GM19043 (cell line): ENCODE data around the gene EPHB6.

Experiments
- ATAC-seq: cut with Tn5 transposase; IDR thresholded peaks from one replicate; pipeline ENCODE4 v1.9.1; 2021; ENCODE audit warnings: low read depth; ENCODE audit not compliant: unreplicated experiment

EPHB6 gene

DNA sequence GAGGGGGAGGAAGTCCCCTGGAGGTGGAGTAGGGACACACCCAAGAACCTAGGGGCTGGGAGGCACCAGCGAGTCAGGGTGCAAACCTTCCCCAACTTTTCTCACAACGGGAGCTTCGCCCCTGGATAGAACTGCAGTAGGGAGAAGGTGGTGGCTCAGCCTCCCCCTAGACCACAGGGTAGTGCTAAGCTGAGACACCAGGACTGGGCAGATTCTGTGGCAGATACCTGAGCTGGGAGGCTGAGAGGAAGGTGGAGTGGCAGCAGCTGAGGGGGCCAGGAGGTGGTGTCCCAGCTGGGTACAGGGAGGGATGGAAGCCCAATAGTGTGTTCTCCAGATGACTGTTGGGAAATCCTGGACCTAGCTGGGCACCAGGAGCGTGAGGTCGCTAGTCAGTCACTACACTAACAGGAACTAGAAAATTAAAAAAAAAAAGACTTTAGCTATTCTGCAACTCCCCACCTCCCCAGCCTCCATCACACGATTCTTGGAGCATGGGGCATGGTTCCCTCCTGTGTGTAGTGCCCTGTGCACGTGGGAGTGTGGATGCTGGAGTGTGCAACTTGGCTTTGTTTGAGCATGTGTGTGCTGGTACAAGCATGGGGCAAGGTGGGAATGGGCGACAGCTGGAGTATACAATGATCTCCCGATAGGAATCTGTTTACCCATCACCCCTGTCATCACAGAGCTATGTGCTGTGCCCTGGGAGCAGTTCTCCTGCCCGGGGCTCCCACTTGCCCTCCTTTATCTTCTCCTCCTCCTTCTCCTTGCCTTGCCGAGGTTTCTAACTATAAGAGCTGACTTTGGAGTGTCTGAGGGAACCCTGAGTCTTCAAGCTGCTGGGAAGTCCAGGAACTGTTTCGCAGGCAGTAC is 39.5 kb downstream of the EPHB6 start:
- no peak for ATAC-seq

DNA sequence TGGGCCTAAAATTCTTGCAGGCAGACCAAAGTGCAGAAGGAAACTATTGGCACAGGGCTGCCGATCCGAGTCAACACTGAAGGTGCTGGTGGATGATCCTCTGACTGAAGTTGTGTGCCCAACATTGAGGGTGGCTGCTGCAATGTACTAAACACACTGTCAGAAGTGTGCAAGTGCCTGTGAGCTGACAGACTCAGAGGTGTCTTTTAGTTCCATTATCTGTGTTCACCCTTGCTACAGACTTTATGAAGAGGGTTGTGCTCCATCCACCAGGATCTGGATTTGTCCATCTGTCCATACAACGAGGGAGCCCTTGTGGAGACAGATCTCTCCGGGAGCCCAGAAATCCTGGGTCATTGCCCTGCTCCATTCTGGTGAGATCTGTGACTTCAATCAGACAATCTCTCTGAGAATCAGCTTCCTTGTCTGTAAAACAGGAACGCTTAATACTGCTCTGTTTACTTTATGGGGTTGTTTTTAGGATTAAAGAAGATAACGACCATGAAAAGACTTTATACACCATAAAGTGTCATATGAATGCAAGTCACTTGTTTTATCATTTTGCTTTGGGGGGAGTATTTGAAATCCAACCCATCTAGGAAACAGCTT is 40.2 kb downstream of the EPHB6 start:
- ATAC-seq: no peak

DNA sequence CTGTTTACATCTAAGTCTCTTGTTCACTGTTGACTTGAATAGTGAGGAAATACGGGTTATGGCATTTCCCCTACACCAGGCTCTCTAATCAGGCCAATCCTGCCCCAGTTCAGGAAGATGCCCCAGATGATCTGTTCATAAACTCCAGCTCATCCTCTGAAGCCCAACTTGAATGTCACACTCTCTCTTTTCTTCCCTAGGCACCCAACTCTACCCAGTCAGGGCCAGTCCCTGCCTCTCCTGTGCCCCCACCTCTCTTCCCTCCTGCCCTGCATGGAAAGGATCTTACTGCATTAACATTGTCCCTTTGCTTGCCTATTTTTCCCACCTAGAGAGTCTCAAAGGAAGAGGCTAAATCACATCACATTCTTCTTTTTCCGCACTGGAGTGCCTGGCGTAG is 41.3 kb downstream of the EPHB6 start:
- ATAC-seq: no peak

DNA sequence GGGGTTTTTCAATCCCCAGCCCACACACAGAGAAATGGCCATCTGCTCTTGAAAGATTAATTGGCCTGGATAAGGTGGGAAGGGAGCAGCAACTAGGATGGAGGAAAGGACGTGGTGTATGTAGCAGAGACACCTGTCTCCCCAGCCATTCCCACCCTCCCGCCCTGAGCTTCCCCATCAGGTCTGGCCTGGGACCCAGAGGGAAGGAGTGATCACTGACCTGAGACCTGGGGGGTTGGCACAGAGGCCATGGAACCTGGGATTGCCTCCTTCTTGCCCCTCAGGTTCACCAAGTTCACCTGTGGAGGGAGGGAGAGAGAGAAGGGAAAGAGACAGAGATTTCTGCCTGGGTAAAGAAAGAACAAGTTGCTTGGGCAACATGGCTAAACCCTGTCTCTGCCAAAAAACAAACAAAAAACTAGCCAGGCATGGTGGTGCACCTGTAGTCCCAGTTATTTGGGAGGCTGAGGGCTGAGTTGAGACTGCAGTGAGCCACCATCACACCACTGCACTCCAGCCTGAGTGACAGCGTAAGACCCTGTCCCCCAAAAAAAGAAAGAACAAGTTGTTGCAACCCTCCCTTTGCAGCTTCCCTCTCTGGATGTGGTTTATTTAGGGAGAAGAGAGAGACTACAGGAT is 42.0 kb downstream of the EPHB6 start:
- ATAC-seq: no peak

DNA sequence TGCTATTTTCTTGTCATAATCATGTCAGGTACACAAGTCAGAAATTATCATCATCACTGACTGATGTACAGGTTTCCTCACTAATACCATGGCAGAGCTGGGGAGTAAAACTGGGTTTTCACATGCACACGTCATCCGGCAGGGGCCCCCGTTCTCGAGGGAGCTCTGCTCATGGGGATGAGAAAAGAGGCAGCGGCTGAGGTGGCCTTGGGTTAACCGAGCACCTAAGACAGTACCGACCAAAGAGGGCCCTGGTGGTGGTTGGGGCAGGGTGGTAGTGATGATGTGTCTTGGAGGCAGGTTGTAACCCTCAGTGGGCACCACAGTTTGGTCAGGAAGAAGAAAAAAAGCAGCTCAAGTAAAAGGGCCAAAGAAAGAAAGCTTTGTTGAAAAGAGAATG is 42.8 kb downstream of the EPHB6 start:
- ATAC-seq: no peak

DNA sequence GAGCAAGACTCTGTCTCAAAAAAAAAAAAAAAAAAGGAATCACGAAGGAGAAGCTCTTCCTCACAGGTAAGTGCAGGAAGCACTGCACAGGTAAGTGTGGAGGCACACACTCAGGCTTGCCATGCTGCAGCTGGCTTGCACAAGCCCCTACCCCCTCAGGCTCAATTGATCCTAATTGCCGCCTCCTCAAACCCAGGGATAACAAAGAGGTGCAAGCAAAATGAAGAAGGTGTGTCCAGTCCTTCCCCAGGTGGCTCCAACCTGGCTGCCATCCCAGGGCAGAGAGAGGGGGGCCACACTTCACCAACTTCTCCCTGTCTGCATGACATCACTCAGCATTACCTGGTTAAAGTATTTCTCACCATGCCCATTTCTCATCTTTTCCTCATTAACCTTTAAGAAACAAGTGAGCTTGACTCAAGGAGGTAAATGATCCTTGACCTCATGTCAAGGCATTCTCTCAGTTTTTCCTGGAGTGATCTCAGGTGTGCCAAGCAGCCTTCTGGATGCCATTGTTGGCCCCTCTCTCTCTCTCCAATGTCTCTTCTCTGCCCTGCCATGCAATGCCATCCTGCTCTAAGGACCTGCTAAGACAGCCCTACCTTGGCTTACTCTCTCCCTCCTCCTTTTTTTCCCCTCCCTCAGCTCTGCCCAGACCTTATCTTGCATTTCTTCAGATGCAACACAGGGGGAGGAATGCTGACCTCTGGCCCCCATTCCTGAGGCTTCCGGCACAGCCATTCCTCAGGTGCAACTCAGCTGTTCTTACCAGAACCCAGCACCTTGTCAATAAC is 43.7 kb downstream of the EPHB6 start:
- no peak for ATAC-seq

DNA sequence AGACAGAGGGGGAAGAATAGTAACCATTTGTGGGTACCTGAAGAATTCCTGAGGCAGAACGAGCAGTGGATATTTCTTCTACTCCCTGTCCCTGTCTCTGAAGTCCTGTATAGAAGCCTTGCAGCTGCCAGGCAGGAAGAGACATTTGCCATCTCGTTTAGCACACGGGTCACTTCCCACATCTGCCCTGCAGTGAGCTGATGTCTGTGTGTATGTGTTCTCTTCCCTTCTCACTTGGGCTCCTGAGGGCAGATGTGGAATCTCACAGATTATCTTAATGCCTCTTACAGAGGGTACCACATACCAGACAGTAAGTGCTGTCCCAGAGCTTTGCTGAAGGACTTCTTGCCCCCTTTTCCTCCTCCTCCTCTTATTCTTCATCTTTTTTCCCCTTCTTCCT is 44.8 kb downstream of the EPHB6 start:
- ATAC-seq: no peak

DNA sequence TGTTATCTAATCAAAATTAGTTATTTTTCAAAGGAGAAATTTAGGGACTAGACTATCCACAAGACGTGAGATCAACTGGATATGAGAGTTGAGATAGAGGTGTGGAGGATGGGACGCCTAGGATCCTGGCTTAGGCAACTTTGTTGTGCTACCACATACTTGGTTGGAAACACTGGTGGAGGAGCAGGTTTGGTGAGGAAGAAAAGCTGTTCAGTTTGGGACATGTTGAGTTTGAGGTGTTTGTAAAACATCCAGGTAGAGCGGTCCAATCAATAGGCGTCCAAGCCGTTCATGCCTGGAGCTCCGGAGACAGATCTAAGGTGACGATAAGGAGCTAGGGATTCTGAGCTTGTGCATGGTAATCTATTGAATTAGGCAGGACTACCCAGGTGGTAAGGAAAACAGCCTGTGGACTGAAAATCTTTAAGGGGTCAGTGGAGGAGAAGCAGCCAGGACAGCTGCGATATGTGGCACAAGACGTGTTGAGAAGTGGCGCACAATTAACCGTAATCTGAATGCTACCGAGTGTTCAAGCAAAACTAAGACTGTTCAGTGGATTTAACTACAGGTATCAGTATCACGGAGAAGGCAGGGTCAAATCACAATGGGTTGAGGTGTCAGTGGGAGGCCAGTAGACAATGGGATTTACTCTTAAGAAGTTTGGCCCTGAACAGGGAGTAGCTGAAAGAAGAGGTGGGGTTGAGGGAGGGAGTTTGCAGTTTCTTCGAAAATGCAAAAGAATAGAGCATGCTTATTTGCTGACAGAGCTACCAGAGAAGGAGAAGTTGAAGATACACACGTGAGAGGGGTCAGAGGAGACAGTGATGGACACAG is 46.8 kb downstream of the EPHB6 start:
- no peak for ATAC-seq

DNA sequence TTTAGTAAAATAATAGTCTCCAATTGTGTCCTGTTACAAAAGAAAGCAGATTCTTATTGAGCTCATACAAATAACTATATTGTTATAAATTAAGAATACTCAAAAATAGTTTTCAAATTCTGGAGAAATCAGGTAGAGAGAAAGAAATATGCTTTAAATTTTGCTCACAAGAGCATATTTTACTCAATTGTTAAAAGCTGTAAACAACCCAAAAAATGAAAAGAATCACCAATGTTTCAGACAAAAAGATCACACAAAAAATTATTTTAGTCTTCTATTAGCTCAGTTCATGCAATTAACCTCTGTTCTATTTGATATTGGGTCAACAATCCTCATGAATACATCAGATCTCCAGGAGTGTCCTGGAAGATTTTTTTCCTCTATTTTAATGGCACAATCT is 49.3 kb downstream of the EPHB6 start:
- ATAC-seq: no peak

DNA sequence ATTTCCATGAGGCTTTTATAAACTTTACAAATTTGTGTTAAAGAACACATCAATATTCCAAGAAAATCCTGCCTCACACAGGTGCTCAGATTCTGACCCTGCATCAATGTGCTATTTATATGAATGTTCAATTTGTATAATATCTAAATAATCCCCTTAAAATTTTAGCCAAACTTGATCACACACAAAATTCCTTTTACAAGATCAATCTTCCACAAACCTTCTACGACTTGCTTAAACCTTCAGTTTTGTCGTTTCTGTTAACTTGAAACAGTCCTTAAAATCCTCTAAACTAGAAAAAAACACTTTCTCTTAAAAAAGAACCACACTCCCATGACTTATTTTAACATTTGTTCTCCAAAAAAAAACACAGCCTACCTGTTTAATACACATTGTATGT is 50.9 kb downstream of the EPHB6 start:
- no peak for ATAC-seq

DNA sequence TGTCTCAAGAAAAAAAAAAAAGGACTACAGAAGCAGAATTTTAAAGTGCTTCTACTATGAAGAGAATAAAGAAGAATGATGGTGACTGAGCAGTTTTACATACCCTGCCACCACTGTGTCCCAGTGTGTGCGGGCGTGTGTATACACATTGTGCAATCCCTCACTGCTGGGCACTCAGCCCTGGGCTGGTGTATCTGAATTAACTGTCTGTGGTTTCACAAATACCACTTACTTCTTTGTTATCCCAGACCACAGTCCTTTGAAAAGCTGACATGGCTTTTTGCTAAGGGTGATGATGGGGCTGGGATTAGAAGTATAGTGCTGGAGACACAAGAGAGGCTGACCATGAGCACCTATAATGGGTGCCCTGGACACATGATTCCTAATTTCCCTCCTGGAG is 51.8 kb downstream of the EPHB6 start:
- no peak for ATAC-seq

DNA sequence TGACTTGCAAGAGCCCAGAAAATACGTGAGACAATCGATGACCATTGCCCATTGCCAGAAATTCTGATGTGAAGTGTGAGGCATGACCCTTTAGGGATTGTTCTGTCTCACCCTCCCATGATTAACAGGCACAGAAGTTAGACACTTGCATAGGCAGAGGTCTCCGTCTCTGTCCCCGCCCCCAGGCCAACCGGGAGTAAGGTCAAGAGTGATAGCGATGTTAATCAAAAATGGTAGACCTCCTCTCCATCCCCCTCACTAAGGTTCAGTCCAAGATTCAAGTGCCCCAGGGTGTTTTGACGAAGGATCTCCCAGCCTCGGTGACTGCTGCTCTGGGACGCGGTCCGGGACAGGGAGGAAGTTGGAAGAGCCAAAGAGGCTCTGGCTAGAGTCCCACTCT is 53.4 kb downstream of the EPHB6 start:
- ATAC-seq: no peak

DNA sequence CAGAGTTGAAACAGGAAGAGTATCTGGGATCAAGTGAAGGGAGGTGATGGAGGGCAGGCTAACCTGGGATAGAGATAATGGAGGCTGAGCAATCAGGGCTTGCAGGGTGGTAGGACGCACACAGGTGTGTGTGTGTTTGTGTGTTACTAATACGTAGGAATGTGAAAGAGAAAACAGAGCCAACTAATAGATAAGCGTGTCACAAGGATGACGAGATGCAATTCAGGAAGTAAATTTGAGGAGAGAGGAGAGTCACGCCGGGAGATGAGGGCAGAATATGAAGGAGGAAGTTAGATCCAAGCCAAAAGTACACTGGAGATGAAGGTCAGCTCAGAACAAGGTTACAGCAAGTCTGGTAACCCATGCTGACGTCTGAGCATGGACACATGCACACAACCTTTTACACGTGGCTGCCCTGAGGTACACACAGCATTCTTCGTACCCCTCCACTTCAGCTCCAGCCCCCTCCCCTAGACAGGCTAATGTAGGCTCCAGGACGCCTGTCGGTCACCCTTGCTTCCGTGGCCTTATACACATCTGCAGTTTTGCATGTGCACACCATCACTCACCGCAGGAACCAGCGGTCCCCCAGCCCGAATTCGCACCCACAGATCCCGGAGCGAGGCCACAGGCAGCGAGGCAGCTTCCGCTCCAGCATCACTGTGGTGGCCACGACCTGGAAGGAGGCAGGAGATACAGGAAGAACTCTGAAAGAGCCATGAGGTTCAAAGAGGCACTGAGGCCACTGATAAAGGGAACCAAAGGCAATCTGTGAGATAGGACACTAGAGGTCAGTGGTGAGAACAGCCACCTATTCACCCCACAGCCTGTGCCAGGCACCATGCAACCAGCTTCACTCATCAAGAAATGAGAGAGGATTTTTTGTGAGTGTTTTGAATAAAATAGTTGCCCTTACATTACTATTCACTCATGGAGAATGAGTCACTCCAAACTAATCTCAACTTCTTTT is 54.3 kb downstream of the EPHB6 start:
- ATAC-seq: no peak

DNA sequence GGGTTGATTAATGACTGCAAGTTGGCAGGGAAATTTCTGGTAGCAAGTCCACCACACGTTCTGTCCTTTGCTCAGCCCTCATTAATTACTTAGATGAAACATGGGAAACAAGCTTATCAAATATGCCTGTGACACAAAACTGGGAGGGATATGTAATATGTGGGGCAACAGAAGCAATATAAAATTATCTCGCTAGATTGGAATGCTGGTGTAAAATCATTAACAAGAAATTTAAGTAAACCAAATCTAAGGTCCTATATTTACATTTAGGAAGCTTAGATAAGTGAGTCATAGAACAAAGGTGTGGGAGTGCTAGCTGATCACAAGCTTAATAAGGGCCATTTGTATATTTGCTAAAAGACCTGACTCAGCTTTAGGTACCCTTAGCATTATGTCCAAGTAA is 55.2 kb downstream of the EPHB6 start:
- no peak for ATAC-seq

DNA sequence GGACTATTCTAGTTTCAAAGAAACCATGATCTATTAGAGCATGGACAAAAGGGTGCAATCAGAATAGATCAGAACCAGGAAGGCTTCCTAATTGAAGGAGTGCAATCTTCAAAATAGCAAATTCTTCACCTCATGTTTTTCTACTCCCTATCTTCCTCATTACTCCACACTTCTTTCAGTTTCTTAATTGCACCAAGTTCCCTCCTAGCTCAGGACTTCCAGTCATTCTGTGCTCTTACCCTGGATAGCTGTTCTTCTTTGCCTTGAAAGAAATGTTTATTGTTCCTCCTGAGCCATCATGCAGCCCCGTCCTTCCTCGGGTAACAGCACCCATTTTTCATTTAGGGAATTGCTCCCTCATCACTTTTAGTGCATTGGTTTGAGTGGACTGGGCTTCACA is 55.6 kb downstream of the EPHB6 start:
- no peak for ATAC-seq

DNA sequence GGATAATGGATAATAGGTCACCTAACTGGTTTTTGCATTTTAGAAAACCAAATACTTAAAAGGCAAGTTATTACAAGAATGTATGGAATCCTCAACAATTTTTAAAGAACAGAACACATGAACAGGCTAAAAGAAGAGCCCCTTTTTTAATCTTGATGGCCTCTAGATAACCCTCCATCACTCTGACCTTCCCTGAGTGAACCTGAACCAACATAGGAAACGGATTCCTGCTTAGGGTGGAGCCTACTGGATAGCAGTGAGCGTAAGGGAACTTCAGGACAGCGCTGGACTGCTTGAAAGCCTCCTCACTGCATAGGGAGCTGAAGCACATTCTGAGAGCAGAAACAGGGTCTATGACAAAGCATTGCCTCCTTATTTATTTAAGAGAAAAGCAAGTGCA is 58.2 kb downstream of the EPHB6 start:
- no peak for ATAC-seq

DNA sequence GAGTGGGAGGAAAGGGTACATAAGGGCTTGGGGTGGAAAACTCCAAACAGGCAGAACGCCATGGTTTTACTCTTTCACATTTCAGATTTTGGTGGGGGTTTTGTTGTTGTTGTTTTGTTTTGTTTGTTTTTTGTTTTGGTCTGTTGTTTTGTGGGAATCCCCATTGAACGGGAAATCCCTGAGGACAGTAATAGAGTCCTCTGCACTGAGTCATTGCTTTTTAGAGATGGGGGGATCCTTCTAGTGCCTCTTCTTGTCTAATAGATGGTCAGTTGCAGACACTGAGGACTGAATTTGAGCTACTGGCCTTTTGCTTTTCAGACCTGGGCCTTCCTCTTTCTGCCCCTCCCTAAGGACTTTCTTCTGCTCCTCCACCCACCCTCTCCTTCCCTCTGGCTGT is 58.7 kb downstream of the EPHB6 start:
- ATAC-seq: no peak

DNA sequence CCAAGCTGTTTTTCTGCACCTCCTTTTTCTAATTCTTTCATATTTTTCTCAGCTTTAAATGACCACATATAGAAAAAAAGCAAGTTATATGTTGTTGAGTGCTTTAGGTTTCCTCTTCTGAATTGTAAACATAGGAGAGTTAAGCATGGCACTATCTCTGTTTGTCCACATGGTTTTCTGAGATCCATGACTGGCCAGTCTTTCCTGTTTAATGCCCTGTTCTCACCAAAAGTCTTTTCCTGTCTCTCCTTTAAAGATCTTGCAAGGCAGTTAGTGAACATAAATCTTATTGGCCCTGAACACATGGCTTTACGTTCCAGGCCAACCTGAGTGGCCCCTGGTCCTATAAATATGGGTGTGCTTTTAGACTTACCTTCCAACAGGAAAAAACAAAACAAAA is 59.2 kb downstream of the EPHB6 start:
- ATAC-seq: no peak

DNA sequence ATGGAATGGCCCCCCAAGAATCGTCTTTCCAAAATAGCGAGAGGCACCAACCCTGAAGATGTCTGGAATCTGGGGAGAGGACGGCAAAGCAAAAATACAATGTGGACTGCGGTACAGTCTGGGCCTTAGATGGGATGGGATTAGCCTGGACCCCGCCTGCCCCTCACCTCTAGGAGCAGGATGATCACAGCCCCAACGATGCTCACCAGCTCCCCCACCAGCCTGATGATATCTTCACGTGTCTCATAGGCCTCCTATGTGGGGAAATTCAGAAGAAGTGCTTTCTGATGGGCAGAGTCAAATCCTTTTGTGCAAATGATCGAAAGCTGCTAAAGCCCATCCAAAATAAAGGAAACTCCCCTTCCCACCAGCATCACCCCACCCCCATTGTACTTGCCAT is 60.4 kb downstream of the EPHB6 start:
- ATAC-seq: no peak
